Activated CD4-positive, alpha-beta T cell treated with anti-CD3 and anti-CD28 coated beads for 24 hours (primary cell): ENCODE measurements around the gene PASD1.
"Not testable (repeated sequence)": the region's sequence is repeated elsewhere in the genome, so short reads cannot be mapped to it uniquely, and the experiment has no call there.

Experiments
- DNase-seq, 2 donors: peaks; one replicate each; pipeline ENCODE4 v3.0.0-alpha.2; 2020; ENCODE audit warnings: low read depth in 2 of 2

Gene PASD1

DNA sequence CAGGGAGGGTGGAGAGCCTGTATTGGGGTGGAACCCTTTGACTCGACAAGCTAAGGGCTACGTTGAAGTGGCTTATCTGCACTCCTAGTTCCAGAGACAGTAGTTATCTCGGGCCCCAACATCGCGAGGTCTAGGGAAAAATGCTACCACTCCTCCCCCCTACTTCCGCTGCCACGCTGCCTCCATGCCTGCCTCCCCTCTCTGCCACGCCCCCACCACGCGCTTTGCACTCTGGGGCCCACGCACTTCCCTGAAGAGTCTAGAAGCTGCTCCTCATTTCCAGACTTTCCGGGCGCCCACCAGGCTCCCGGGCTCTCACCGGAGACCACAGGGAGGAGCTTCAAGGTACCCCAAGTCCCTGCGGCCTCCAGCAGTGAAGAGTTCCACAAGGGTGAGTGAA, at the start of gene PASD1:
TSS of gene PASD1 (plus strand) at position 227 of the 400 bp plus-strand sequence. CDS start 37,879 bp downstream, outside the sequence.
- DNase-seq, result no peak

DNA sequence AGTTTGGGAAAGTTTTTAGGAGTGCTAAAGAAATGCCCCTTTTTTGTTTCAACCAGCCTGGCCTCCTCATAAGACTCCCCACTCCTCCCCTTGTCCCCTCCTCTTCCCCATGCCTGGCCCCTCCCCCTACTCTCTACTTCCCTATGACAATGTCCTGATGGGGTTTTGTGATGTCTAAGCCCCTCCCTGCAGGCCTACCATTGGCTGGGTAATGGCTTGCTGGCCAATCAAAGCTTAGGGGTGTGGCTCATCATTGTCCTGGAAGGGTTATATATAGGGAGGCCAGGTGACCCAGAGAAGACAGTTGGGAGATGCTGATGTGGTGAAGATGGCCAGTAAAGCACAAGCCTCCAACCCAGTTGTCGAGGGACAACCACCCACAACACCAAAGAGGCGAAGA, 48.2 kb upstream of the PASD1 start:
- no peak for DNase-seq

DNA sequence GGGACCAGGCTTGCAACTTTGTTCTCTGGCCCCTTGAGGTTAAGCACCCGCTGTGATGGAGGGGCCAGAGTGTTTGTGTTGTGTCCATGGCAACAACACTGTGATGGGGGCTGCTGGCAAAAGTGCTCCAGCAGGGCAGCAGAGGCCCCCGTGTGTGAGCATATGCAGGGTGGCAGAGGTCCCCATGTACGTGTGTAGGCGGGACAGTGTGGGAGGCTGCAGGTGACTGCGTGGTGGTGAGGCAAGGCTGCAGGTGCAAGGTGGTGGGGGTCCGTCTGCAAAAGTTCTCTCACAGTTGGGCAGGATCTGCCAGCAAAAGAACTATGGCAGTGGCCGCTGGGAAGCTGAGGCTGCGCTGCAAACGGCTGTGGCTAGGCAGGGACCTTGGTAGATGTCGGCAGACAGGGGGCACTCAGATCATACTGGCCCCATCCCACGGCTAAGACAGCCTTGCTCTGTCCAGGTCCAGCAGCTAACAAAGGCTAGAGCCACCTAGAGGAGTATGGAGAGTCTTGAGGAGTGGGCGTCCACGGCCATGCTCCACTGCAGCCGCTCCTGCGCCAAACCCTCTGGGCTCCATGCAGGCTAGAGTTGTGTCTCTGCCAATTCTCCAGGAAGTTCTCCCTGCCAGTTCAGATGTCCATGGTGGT, 46.8 kb upstream of the PASD1 start:
- no peak for DNase-seq

DNA sequence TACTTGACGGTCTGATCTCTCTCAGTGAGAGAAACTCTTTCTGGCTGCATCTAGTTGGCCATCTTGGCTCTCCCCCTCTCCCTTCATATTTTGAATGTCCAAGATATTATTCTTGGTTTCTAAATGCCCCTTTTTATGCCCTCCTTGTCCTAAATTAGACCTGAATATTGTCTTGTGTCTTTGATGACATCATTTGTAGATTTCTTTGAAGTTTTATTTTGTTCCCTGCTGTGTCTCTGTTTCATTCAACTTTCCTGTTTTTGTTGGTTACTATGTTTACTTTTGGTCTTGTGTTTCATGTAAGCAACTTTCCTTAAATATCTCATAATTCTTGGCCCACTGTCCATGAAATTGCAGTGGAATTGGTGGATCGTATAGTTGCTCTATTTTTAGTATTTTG, 46.1 kb upstream of the PASD1 start:
- DNase-seq, result no peak

DNA sequence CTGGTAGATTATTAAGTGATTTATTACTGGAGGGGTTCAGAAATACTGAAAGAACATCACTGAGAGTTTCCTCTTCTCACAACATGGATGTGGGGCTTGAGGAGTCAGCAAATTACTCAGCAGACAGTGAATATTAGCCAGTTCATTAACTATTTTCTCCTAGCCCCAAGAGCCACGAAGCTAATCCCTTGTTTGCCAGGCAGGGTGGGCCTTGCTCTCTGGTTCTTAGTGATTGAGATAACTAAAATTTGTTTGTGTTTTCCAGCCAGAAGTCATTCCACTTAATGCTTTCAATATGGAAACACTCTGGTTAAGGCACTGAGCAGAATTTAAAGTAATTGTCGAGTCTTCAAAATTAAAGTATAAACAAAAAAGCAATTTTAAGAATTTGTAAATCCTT, 40.1 kb upstream of the PASD1 start:
- no peak for DNase-seq

DNA sequence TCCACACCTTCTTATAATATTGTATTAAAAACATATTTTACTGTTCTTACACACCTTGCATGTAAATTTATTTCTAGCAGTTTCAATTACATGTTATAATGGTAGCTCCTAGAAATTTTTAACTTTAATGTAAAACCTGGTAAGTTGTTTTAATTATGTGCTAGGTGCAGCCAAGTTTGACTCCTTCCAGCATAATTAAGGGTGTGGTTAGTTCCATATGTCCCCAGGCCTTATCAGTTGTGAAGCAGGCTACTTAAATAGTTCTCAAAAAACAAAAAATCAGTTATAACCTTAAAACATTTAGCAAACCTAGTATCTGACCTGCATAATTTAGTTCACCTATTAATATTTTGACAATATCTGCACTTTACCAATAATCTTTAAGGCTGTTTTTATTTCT, 26.9 kb upstream of the PASD1 start:
- DNase-seq, result no peak

DNA sequence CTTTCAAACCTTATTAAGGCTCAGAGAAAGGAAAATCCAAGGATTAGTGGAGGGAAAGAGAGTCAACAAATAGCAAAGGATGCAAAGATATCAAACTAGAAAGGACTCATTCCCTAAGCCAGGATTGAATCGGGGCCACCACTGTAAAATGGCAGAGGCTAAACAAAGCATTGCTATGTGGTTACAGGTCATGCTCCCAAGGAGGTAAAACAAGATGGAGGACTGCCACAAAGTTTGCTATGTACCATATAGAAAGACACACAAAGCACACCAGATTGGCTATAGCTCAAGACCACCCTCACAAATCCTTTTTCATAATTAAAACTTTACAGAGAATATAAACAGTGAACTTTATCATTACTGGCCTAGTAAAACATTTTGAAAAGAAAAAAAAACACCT, 25.9 kb upstream of the PASD1 start:
- DNase-seq, result no peak

DNA sequence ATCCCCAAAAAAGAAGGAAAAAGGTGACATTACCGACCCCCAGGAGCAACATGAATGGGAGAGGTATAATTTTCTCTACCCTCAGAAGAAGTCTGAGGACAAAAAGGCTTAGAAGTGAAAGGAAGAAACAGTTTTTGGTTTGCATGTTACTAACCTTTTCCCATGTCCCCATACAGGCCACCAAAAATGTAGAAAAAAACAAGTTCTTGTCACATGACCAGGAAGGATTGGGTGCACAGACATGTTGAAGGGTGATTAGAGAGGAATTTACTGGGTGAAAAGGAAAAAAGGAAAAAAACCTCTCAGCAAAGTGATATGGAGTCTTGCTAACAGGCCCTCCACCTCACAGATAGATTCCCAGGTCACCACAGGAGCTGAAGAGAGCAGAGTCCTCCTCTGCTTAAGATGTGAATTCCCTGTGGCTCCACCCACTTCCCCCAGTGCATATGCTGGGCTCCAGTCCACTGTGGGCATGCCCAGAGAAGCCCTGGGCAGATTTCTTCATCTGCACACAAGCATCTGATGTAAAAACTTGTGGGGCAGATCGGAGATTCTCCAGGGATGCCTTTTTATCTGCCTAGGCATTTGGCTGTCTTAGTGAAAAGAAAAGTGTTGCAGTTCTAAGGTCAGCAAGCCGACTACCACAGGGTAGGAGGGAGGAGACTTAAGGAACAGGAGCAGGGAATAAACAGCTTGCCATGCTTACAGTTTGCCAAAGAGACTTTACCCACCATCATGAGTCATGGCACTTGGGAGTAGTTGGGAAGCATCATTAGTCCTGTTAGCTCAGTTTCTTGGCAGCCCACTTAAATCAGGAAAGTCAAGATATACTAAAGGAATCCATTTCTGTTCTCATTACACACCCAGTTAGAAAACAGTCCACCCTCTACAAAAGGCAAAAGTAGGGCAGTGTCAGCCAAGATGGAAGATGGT, 25.0 kb upstream of the PASD1 start:
- no peak for DNase-seq

DNA sequence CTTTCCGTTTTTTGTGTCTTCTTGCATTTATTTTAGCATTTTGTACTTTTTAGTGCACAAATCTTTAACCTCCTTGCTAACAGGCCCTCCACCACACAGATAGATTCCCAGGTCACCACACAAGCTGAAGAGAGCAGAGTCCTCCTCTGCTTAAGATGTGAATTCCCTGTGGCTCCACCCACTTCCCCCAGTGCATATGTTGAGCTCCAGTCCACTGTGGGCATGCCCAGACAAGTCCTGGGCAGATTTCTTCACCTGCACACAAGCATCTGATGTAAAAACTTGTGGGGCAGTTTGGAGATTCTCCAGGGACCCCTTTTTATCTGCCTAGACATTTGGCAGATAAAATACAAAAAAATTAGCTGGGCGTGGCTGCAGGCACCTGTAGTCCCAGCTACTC, 19.8 kb upstream of the PASD1 start:
- no peak for DNase-seq

DNA sequence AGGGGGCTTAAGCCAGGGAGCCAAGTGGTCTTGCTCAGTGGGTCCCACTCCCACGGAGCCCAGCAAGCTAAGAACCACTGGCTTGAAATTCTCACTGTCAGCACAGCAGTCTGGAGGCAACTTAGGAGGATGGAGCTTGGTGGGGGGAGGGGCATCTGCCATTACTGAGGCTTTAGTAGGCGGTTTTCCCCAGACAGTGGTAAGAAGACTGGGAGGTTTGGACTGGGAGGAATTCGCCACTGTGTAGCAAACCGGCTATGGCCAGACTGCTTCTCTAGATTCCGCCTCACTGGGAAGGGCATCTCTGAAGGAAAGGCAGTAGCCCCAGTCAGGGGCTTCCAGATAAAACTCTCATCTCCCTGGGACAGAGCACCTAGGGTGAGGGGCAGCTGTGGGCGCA, 17.2 kb upstream of the PASD1 start:
- not testable (repeated sequence) for DNase-seq

- not testable (repeated sequence) for DNase-seq
Measured at GRCh38 chrX:151551176-151551575, 12.3 kb upstream of the PASD1 start.

DNA sequence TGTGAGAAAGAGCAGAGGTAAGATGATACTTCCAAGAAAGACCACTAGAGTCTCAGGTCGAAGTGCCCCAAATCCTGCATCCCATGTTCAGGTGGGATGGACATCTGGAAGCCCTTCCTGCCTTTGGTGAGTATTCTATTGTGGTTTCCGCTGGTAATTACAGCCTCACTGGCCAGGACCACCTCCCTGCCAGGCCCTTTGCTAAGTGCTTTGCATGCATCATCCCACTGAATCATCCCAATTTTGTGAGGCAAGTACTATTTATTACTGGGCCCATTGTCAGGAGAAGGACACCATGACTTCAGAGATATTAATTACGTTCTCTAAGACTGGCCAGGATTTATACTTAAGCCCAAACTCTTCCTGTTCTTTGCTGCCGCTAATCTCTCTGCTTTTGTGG, 10.7 kb upstream of the PASD1 start:
- DNase-seq, result no peak

- not testable (repeated sequence) for DNase-seq
Measured at GRCh38 chrX:151555301-151555700, 8.2 kb upstream of the PASD1 start.

DNA sequence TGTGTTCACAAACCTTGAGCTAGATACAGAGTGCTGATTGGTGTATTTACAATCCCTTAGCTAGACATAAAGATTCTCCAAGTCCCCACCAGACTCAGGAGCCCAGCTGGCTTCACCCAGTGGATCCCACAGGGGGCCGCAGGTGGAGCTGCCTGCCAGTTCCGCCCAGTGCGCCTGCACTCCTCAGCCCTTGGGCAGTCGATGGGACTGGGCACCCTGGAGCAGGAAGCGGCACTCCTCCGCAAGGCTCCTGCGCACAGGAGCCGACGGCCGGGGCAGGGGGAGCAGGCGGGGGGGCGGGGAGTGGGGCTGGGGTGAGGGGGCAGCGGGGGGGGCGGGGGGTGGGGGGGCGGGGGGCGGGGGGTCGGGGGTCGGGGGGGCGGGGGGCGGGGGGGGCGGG, 990 bp upstream of the PASD1 start:
- DNase-seq, result not testable (repeated sequence)

GRCh38 chrX:151563003-151563402, 472 bp upstream of the PASD1 start:
- DNase-seq, result not testable (repeated sequence)

GRCh38 chrX:151564035-151564434, 560 bp downstream of the PASD1 start:
- no peak for DNase-seq

DNA sequence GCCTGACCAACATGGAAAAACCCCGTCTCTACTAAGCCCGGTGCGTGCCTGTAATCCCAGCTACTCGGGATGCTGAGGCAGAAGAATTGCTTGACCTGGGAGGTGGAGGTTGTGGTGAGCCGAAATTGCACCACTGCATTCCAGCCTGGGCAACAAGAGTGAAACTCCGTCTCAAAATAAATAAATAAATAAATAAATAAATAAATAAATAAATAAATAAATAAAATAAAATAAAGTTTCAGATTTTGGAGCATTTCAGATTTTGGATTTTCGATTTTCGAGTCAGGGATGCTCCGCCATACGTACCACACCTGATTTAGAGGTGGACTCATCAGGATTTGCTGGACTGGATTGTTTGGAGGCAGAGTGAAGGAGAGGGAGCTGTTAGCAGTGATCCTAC, 3.4 kb downstream of the PASD1 start:
- DNase-seq, result not testable (repeated sequence)

GRCh38 chrX:151570561-151570960, 7.1 kb downstream of the PASD1 start:
- DNase-seq, result no peak

- DNase-seq, result not testable (repeated sequence)
Measured at GRCh38 chrX:151593384-151593783, 29.9 kb downstream of the PASD1 start.

GRCh38 chrX:151596282-151596681, 32.8 kb downstream of the PASD1 start:
- no peak for DNase-seq

- no peak for DNase-seq
Measured at GRCh38 chrX:151604931-151605330, 41.5 kb downstream of the PASD1 start.

GRCh38 chrX:151609222-151609621, 45.7 kb downstream of the PASD1 start:
- no peak for DNase-seq

- DNase-seq, result no peak
Measured at GRCh38 chrX:151621422-151621821, 57.9 kb downstream of the PASD1 start.
